ENCODE data around the gene TMEM132A.

DNA sequence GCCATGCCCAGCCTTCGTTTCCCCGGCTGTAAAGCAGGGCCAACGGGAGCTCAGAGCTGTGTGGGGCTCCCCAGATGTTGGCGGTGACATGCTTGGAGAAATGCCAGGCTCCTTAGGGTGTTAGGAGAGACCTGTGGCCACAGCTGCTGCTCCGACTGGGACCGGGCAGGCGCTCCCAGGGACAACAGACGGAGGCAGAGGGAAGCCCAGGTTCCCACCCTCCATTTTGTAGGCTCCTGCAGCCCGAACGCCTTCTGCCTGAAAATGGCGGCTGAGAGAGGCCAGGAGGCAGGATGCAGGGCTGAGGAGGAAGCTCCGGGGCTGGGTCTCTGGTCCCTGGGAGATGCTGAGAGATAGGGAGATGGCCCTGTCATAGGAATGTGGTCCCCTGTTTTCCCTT lies 57.3 kb downstream of the TMEM132A start:
- TF ChIP-seq, protein P1, sequence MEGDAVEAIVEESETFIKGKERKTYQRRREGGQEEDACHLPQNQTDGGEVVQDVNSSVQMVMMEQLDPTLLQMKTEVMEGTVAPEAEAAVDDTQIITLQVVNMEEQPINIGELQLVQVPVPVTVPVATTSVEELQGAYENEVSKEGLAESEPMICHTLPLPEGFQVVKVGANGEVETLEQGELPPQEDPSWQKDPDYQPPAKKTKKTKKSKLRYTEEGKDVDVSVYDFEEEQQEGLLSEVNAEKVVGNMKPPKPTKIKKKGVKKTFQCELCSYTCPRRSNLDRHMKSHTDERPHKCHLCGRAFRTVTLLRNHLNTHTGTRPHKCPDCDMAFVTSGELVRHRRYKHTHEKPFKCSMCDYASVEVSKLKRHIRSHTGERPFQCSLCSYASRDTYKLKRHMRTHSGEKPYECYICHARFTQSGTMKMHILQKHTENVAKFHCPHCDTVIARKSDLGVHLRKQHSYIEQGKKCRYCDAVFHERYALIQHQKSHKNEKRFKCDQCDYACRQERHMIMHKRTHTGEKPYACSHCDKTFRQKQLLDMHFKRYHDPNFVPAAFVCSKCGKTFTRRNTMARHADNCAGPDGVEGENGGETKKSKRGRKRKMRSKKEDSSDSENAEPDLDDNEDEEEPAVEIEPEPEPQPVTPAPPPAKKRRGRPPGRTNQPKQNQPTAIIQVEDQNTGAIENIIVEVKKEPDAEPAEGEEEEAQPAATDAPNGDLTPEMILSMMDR (IDR thresholded peaks at IDR 0.05) = no peak
- TF ChIP-seq EZH2 (IDR thresholded peaks at IDR 0.05) = no peak
- TF ChIP-seq EZH2phosphoT487 (IDR thresholded peaks at IDR 0.05) = no peak
